Occipital lobe (tissue), 3 donors: Measurements from ENCODE around the gene SYVN1. TPM values are rescaled to one million over a fixed set of nuclear protein-coding genes. Genes with fewer than 3 reads are reported as not detected.

Experiments used
- DNase-seq: peaks from one replicate; lab custom pipeline; 2025; lab: John Stamatoyannopoulos, UW
- small RNA-seq: library from RNA; depleted of rRNA; stranded (forward); fragments of <200 nt; gene quantifications from one replicate; pipeline ENCODE3, GENCODE V24; 2014
- total RNA-seq: library from RNA; depleted of rRNA; stranded (reverse); fragments of >200 nt; gene quantifications from one replicate; pipeline ENCODE4 v1.2.3, GENCODE V29; 2014

The SYVN1 gene
- total RNA-seq, 1 donor from 2014 or later: 10.1 TPM

DNA sequence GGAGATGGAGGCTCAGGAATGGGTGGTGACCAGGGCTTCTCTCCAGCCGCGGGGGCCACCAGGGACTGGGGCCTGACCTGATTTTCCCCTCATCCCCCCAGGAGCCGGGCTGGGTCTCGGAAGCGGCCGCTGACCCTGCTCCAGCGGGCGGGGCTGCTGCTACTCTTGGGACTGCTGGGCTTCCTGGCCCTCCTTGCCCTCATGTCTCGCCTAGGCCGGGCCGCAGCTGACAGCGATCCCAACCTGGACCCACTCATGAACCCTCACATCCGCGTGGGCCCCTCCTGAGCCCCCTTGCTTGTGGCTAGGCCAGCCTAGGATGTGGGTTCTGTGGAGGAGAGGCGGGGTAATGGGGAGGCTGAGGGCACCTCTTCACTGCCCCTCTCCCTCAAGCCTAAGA lies 46.5 kb downstream of the SYVN1 start:
- no peak for DNase-seq

GRCh38 chr11:65087216-65087615 lies 47.1 kb downstream of the SYVN1 start:
- no peak for DNase-seq

GRCh38 chr11:65086809-65087208 lies 47.5 kb downstream of the SYVN1 start:
- no peak for DNase-seq

DNA sequence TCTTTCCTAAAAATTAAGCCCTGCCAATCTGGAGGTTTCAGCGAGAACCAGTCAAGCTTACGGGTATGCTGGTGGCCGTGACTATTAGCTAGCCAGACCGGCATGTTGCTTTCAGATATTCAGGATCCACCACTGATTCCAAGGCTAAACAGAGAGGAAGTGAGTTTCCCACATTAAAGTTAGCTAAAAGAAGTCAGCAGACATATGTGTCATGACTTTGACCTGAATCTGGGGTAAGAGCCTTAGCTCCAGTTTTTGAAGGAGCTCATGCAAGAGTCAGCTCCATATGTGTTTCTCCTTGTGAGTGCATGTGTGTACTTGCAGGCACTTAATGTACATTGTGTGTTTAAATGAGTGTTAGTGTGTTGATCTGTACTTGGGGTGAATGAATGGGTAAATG lies 48.9 kb downstream of the SYVN1 start:
- no peak for DNase-seq

DNA sequence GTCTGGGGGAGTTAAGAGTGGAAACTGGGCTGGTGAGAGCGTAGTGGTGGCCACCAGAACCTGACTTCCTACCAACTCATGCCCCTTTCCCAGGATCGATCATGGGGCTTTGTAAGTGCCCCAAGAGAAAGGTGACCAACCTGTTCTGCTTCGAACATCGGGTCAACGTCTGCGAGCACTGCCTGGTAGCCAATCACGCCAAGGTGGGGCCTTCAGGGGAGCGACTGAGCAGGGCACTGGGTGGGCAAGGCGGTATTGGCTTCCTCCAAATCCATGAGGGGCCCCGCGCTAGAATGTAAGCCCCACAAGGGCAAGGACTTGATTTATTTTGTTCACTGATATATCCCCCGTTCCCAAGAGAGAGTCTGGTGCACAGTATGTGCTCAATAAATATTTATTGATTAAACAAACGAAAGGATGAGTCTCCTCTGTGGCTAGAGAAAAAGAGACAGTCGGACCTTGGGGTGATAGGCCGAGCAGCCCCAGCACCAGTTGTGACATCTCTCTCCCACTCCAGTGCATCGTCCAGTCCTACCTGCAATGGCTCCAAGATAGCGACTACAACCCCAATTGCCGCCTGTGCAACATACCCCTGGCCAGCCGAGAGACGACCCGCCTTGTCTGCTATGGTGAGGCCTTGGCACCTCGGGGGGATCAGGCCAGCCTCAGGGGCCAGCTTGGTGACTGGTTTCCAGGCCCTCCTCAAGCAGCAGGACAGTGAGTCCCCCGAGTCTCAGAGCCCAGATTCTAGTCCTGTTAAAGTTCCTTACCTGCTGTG lies 49.5 kb downstream of the SYVN1 start:
- no peak for DNase-seq

DNA sequence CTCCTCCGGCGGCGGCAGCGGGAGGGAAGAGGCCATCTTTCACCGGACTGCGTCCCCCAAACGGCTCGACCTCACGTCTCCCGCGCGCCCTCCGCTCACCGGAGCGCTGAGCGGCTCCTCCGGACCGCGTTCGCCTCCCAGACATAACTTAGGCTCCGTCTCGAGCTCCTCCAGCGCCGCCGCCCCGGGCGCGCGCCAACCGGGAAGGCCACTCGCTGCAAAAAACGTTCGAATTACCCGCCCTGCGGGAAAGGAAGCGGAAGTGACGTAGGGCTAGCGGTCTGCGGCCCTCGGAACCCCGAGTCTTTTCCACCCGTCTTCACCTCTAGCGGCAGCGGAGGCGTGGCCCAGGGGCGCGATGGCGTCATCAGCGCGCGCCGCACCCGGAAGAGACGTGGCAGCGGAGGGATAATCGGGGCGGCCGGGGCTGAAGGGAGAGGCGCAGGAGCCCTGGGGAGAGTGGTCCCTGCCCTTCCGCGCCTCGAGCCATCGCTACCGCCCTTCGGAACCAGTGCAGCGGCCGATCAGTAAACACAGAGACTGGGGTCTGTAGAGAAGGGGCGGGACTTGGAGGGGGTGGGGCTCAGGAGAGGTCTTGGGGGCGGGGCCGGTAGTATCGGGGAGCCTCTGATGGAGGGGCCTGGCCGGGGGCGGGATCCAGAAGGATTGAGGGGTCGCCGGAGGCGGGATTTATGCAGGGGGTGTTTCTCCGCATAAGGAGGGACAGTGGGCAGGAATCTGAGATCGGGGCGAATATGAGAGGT lies 50.3 kb downstream of the SYVN1 start, which contains the start of the genes CDCA5 and ZFPL1:
CDCA5 (minus strand) TSS at position 207 of the 764 bp plus-strand sequence; CDS start at position 145, 62 bp downstream.
ZFPL1 (plus strand) TSS at position 389 of the 764 bp plus-strand sequence. CDS start 477 bp downstream, outside the sequence.
- DNase-seq: peak; percentile 91

DNA sequence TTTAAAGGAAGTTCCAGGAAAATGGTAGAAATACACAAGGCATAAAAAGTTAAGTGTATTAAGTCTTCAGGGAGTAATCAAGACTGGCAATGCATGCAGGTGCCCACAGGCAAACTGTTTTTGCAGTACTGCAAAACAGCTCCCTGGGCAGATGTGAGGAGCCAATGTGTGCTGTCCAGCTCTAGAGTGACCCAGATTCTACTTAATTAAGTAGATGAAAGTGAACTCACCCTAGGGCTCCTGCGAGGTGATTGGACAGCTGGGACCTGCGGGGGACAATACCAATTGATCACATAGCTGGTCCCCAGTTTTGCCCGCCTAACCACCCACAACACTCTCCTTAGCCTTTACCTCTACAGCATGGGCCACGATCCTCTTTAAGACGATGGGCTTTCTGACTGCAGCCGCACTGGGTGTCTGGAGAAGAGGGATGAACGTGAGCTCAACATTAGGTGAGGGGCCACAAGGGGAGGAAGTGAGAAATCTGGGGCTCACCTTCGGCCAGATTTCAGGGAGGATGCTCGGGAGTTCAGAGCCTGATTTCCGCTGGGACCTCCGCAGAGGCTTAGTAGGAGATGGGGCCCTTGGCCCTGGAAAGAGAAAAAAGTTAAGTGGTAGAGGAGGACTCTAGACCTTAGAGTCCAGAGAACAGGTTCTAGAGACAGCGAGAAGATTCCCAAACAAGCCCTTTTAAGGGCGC lies 51.0 kb downstream of the SYVN1 start:
- DNase-seq: no peak

DNA sequence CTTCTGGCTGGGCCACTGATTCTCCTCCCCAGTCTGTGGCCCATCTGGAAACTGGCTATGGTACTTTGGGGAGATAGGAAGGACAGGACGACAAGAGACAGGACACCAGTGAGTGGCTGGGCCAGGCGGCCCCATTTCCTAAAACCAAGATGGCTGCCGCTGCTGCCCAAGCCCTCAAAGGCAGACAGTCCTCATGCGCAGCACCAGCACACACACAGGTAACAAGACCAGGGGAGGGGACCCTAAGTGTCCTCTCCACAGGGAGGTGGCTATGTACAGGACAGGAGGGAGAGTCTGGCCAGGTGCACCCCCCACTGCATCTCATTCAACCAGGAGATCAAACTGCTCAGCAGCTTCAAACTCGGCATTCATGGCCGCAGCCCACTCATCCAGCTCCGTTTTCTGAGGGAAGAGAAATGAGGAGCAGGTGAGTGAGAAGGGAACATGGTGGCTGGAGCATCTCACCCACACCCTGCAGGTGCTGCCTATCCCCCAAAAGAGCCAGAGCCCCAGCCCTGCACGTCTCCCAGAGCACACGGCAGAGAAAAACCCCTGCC lies 55.5 kb downstream of the SYVN1 start:
- no peak for DNase-seq

- no peak for DNase-seq
These were observed 56.2 kb downstream of the SYVN1 start for GRCh38 chr11:65078151-65078550.

DNA sequence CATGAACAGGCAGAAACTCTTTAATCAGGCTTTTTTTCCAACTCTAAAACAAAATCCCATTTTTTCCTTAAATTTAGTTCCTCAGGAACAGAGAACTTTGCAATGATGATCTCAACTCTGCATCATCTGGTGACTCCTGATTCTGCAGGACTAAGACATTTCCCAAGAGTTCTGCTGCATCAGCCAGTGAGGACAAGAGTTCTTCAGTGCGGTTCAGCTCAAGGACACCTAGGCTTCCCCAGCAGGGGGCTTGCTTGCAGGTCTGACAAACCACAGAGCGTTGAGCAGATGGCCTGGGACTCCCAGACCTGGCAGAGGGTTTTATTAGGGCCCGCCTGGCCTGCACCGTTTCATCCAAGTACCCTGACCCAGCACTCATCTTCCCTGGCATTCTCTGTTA lies 56.9 kb downstream of the SYVN1 start:
- no peak for DNase-seq

Small RNAs within 50 kb of the gene (small RNA-seq; reads per million reads assigned to genes)
- not detected for gene HIGD1AP10
- gene PDCL2P2: not detected
- 11.9 reads per million, percentile 92 among the genes with 10 or more reads in this experiment for gene RNU2-23P

Other genes with a start within 250 kb of the SYVN1 start
- 5.5 TPM for gene ATG2A, start 217.3 kb downstream of the SYVN1 start, total RNA-seq
- 22.8 TPM for gene PPP2R5B, start 209.8 kb downstream of the SYVN1 start, total RNA-seq
- not detected for gene GPHA2, start 198.6 kb downstream of the SYVN1 start, total RNA-seq
- not detected for gene MAJIN, start 162.4 kb downstream of the SYVN1 start, total RNA-seq
- gene BATF2, start 137.5 kb downstream of the SYVN1 start, total RNA-seq: not detected
- 31.2 TPM for gene ARL2, start 120.4 kb downstream of the SYVN1 start, total RNA-seq
- gene SNX15, start 107.1 kb downstream of the SYVN1 start, total RNA-seq: 19.0 TPM
- 8.7 TPM for gene SAC3D1, start 93.3 kb downstream of the SYVN1 start, total RNA-seq
- 2.3 TPM for gene NAALADL1, start 76.0 kb downstream of the SYVN1 start, total RNA-seq
- gene CDCA5, start 50.5 kb downstream of the SYVN1 start, total RNA-seq: 2.0 TPM
- 14.7 TPM for gene ZFPL1, start 50.3 kb downstream of the SYVN1 start, total RNA-seq
- 215 TPM for gene VPS51, start 38.3 kb downstream of the SYVN1 start, total RNA-seq
- 54.3 TPM for gene TM7SF2, start 22.6 kb downstream of the SYVN1 start, total RNA-seq
- gene ZNHIT2, start 16.8 kb downstream of the SYVN1 start, total RNA-seq: 4.7 TPM
- gene FAU, start 12.4 kb downstream of the SYVN1 start, total RNA-seq: 180 TPM
- gene MRPL49, start 12.2 kb downstream of the SYVN1 start, total RNA-seq: 26.4 TPM
- gene SPDYC, start 35.7 kb upstream of the SYVN1 start, total RNA-seq: not detected
- gene CAPN1, start 47.4 kb upstream of the SYVN1 start, total RNA-seq: 56.5 TPM
- gene POLA2, start 127.4 kb upstream of the SYVN1 start, total RNA-seq: 0.94 TPM
- 9.0 TPM for gene CDC42EP2, start 180.3 kb upstream of the SYVN1 start, total RNA-seq
- gene DPF2, start 199.3 kb upstream of the SYVN1 start, total RNA-seq: 21.7 TPM
- gene TIGD3, start 220.2 kb upstream of the SYVN1 start, total RNA-seq: 4.5 TPM
- 0.31 TPM for gene SLC25A45, start 248.1 kb upstream of the SYVN1 start, total RNA-seq